Skeletal muscle satellite cell (primary cell): ENCODE results near the gene DDX50. TPM values are rescaled to one million over a fixed set of nuclear protein-coding genes. Genes with fewer than 3 reads are reported as not detected.
"Not testable (repeated sequence)": the region's sequence is repeated elsewhere in the genome, so short reads cannot be mapped to it uniquely, and the experiment has no call there.

Experiments used
- H3K27me3 ChIP-seq: 2 replicates; pipeline ENCODE4 v1.7.0; 2013; ENCODE audit warnings: low read length; ENCODE audit not compliant: control insufficient read depth, insufficient read depth
- H3K36me3 ChIP-seq: 2 replicates; pipeline ENCODE4 v1.7.0; 2013; ENCODE audit warnings: mild to moderate bottlenecking, control low read depth, low read length; ENCODE audit not compliant: insufficient read depth
- H3K4me1 ChIP-seq: 2 replicates; pipeline ENCODE4 v1.7.0; 2013; ENCODE audit warnings: low read length; ENCODE audit not compliant: control insufficient read depth, insufficient read depth
- H3K4me2 ChIP-seq: 2 replicates; pipeline ENCODE4 v1.7.0; 2013; ENCODE audit warnings: mild to moderate bottlenecking, low read length
- H3K4me3 ChIP-seq: 2 replicates; pipeline ENCODE4 v1.7.0; 2013; ENCODE audit warnings: low read length
- H3K9ac ChIP-seq: 2 replicates; pipeline ENCODE4 v1.7.0; 2013; ENCODE audit warnings: mild to moderate bottlenecking, low read depth, low read length, moderate library complexity
- H3K9me3 ChIP-seq: replicated peaks from 2 replicates; pipeline ENCODE4 v1.7.0; 2013; ENCODE audit warnings: mild to moderate bottlenecking, control low read depth, low read length
- total RNA-seq: library from RNA; depleted of rRNA; stranded (reverse); fragments of >200 nt; gene quantifications from 2 replicates; pipeline ENCODE4 v1.2.3, GENCODE V29; 2012; rRNA removed

DDX50 gene, protein sequence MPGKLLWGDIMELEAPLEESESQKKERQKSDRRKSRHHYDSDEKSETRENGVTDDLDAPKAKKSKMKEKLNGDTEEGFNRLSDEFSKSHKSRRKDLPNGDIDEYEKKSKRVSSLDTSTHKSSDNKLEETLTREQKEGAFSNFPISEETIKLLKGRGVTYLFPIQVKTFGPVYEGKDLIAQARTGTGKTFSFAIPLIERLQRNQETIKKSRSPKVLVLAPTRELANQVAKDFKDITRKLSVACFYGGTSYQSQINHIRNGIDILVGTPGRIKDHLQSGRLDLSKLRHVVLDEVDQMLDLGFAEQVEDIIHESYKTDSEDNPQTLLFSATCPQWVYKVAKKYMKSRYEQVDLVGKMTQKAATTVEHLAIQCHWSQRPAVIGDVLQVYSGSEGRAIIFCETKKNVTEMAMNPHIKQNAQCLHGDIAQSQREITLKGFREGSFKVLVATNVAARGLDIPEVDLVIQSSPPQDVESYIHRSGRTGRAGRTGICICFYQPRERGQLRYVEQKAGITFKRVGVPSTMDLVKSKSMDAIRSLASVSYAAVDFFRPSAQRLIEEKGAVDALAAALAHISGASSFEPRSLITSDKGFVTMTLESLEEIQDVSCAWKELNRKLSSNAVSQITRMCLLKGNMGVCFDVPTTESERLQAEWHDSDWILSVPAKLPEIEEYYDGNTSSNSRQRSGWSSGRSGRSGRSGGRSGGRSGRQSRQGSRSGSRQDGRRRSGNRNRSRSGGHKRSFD
- total RNA-seq = 45.2 and 45.9 TPM in 2 replicates

DNA sequence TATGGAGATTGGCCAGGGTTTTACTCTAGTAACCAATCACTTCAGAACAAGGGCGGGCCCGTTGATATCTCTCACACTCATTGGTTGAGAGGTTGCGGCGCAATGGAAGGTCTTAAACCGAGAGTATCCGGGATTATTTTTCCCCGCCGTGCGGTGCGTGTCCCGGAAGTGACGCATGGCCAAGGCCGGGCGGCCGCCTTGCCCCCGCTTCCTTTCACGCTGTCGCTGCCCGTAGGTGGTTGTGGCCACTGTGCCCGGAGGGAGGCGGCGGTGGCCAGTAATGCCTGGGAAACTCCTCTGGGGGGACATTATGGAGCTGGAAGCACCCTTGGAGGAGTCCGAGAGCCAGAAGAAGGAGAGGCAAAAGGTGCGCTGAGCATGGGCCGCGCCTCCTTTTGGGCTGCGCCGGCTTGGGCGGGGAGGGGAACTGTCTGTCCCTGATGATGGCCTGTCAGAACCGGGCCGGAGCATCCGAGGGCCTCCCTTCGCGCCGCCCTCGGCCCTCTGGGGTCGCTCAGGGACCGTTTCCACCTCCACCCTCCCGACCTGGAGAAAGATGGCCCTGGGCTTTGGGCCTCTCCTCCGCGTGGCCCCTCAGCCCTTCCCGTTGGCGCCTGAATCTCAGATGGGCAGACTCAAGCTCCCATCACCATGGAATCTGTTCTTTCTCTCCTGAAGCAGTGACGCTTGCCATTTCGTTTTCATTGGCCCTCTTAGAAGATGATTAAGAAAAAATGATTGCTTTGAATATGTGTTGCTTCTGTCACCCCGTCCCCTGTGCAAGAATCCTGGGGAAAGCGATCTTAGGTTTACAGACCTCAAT, at the start of gene DDX50:
Gene DDX50 (plus strand): TSS at position 211 of the 823 bp plus-strand sequence. CDS start 70 bp downstream, at position 281.
- Histone ChIP-seq H3K4me3 (peak within 1 kb of the TSS; percentile 90), H3K4me1 (peaks cover 20% of the 10 kb centered on the region), H3K4me2 (peak within 1 kb of the TSS; percentile 88), H3K36me3 (peaks cover under 1% of the 10 kb centered on the region), H3K27me3 (no peaks in the 10 kb centered on the region), H3K9me3 (no peaks in the 10 kb centered on the region), H3K9ac (peak within 1 kb of the TSS; percentile 95)

DNA sequence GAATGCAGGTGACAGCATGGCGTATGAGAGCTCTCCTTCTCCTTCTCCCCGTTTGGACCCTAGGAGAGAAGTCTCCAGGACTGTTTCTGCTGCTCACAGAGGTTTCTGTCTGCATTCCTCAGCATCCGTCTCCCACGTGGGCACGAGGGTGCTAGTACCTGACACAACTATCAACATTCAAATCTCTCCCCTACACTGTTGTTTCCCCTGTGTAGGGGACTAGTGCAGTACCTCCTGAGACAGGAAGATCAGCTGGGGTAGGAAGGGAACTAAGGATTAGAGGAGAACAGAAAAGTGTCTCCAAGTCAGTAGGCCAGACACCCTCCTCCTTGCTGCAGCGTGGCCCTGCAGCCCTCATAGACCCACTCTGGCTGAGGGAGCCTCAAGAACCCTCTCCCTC, 44.8 kb upstream of the DDX50 start:
- H3K9ac ChIP-seq = no peak overlapping the region
- no peak overlapping the region for H3K4me3 ChIP-seq
- H3K4me2 ChIP-seq = no peak overlapping the region
- peaks cover 32% of the 10 kb centered on the region for H3K27me3 ChIP-seq
- peaks cover 2% of the 10 kb centered on the region for H3K9me3 ChIP-seq
- H3K4me1 ChIP-seq = no peaks in the 10 kb centered on the region
- H3K36me3 ChIP-seq = no peaks in the 10 kb centered on the region

DNA sequence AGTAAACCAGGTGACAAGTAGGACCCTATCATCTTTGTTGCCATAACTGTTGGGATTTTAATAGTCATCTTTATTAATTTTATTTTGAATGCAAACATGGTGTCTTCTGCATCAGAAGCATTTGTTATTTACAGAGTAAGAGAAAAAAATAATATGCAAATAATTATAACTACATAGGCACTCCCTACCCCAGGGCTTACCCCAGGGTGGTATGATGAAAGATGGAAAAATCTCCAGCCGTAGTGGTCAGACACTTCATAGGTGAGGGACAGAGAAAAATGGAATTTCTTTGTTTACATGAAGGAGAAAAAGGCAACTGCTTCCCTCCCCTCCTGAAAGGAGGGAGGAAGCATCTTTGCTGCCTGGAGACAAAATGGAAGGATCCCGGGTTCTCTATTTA, 44.1 kb upstream of the DDX50 start:
- Histone ChIP-seq H3K4me1 (no peaks in the 10 kb centered on the region), H3K36me3 (no peaks in the 10 kb centered on the region), H3K27me3 (peaks cover 32% of the 10 kb centered on the region), H3K4me2 (no peak overlapping the region), H3K9ac (no peak overlapping the region), H3K9me3 (peaks cover 4% of the 10 kb centered on the region), H3K4me3 (no peak overlapping the region)

DNA sequence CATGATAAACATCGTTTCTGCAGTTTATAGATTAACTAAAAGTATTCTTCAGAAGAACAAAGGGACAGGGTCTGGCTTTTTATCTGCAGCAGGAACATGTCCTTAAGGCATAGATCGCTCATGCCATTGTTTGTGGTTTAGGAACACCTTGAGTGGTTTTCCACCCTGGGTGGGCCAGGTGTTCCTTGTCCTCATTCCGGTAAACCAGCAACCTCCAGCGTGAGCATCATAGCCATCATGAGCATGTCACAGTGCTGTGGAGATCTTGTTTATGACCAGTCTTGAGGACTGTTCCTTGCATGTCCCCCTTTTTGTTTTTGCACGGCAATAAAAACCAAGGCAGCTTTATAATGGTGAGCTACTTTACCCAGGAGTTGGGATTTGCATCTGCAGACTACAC, 39.9 kb upstream of the DDX50 start:
- Histone ChIP-seq H3K4me1 (no peaks in the 10 kb centered on the region), H3K9ac (no peak overlapping the region), H3K4me3 (no peak overlapping the region), H3K4me2 (no peak overlapping the region), H3K27me3 (peaks cover 32% of the 10 kb centered on the region), H3K36me3 (no peaks in the 10 kb centered on the region), H3K9me3 (peaks cover 4% of the 10 kb centered on the region)

DNA sequence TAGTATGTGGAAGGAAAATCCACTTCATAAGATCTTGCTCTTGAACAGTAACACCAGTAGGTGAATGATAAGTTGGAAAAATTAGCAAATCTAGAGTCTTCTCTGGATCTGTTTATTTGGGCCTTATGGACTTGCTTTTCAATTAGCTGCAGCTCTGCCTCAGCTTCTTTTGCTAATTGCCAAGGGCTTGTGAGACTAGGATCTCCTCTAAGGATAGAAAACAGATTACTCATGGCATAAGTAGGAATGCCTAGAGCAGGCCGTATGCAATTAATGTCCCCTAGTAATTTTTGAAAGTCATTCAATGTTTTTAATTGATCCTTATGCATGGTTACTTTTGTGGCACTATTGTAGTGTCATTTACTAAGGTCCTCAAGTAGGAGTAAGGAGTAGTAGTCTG, 36.5 kb upstream of the DDX50 start:
- H3K4me1 ChIP-seq = no peaks in the 10 kb centered on the region
- H3K9ac ChIP-seq = no peak overlapping the region
- peaks cover 4% of the 10 kb centered on the region for H3K9me3 ChIP-seq
- no peak overlapping the region for H3K4me3 ChIP-seq
- H3K27me3 ChIP-seq = peaks cover 3% of the 10 kb centered on the region
- no peak overlapping the region for H3K4me2 ChIP-seq
- H3K36me3 ChIP-seq = no peaks in the 10 kb centered on the region

DNA sequence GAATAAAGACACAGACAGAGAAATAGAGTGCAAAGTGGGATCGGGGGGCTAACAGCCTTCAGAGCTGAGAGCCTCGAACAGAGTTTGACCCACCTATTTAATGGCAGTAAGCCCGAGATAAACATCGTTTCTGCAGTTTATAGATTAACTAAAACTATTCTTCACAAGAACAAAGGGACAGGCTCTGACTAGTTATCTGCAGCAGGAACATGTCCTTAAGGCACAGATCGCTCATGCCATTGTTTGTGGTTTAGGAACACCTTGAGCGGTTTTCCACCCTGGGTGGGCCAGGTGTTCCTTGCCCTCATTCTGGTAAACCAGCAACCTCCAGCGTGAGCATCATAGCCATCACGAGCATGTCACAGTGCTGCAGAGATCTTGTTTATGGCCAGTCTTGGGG, 32.9 kb upstream of the DDX50 start:
- not testable (repeated sequence) for H3K9me3 ChIP-seq, H3K4me2 ChIP-seq, H3K9ac ChIP-seq, H3K4me3 ChIP-seq, H3K36me3 ChIP-seq, H3K27me3 ChIP-seq
- H3K4me1 ChIP-seq = peaks cover 18% of the 10 kb centered on the region

DNA sequence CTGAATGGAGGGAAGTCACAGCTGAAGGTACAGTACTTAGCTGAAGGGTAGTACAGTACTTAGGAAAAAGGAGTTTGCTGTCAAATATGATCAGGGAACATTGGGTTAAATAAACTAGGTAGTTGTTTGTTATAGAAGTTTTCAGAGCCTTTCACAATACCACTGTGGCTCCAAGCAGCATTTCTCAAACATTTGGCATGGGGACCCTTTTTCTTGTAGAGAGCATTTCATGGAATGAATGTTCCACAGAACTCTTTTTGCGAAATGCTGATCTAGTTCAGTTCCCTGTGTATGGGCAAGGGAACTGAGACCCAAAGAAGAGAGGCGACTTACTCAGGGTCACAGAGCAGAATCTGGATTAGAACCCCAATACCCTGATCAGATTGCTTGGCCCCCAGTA, 31.5 kb upstream of the DDX50 start:
- Histone ChIP-seq H3K36me3 (no peaks in the 10 kb centered on the region), H3K4me1 (peaks cover 18% of the 10 kb centered on the region), H3K9me3 (no peaks in the 10 kb centered on the region), H3K4me2 (no peak overlapping the region), H3K27me3 (peaks cover 4% of the 10 kb centered on the region), H3K4me3 (no peak overlapping the region), H3K9ac (no peak overlapping the region)

DNA sequence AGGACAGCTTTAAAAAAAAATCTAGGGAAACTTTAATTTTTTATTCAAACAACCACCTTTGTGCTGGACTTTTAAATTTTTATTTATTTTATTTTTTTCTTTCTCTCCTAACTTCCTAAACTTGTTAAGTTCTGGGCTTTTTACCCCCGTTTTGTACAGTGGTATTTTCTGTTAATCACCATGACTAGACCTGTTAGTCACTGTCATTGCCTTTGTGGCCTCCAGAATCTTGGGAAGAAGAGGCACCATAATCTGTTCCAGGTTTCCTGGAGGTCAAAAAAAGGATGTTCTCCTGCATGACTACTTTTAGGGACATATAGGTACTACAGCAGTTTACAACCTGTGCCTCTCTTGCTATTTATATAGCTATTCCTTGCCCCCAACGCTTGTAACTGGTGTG, 31.1 kb upstream of the DDX50 start:
- peaks cover 4% of the 10 kb centered on the region for H3K27me3 ChIP-seq
- H3K4me2 ChIP-seq = no peak overlapping the region
- H3K9ac ChIP-seq = no peak overlapping the region
- H3K9me3 ChIP-seq = no peaks in the 10 kb centered on the region
- peaks cover 18% of the 10 kb centered on the region for H3K4me1 ChIP-seq
- H3K4me3 ChIP-seq = no peak overlapping the region
- H3K36me3 ChIP-seq = no peaks in the 10 kb centered on the region

DNA sequence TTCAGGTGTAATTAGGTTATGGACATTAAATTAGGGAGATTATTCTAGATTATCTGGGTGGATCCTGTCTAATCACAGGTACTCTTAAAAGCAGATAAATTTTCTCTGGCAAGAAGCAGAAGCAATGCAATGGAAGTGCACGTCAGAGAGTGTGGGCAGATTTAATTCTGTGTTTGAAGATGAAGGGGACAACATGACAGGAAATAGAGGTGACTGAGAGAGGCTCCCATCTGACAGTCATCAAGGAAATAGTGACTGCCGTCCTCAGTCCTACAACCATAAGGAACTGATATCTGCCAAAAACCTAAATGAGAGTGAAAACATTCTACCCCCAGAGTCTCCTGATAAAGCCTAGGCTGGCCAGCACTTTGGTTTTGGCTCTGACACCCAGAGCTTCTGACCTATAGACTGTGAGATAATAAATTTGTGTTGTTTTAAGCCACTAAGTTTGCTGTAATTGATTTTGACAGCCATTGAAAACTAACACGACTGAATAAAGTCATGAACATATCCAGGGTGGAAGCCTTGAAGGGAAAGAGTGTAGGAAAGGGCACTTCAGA, 30.5 kb upstream of the DDX50 start:
- peaks cover 18% of the 10 kb centered on the region for H3K4me1 ChIP-seq
- no peak overlapping the region for H3K9ac ChIP-seq
- peaks cover 4% of the 10 kb centered on the region for H3K27me3 ChIP-seq
- no peaks in the 10 kb centered on the region for H3K36me3 ChIP-seq
- no peaks in the 10 kb centered on the region for H3K9me3 ChIP-seq
- H3K4me3 ChIP-seq = no peak overlapping the region
- peak overlapping the region; percentile 50 for H3K4me2 ChIP-seq

DNA sequence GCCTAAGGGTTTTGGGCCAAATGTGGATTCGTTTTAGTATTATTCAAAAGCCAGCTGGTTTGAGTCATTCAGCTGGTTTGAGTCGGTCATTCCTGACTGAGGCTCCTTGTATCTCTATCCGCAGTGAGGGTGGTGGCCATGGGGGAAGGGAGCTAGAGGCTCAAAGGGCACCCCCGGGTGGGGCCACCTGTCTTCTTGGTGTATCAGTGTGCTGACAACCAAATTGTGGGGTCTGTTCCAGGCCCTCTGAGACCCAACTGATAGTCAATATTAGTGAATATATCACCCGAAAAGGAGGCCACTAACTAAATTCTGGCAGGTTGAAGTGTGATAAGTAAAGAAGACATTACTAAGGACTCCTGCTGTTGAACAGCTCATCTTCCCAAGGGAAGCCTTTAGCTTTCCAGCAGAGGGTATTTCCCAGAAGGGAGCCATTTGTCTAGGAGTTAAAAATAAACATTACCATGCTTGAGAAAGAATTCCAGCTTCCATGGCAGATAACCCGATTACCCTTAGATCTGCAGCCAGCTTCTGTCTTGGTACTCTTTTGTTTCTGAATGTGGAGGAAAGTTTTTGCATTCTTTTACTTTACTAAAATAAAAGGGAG, 29.9 kb upstream of the DDX50 start:
- Histone ChIP-seq H3K9ac (no peak overlapping the region), H3K4me3 (peak overlapping the region; percentile 9), H3K4me2 (peak overlapping the region; percentile 50), H3K27me3 (peaks cover 4% of the 10 kb centered on the region), H3K4me1 (peaks cover 18% of the 10 kb centered on the region), H3K9me3 (no peaks in the 10 kb centered on the region), H3K36me3 (no peaks in the 10 kb centered on the region)
